ENCODE results near the gene MPLKIP.

GRCh38 chr7:40162516-40162915, 28.1 kb upstream of the MPLKIP start:
- TF ChIP-seq CTCF (IDR thresholded peaks at IDR 0.05) (no peak), POLR2A (IDR thresholded peaks at IDR 0.05) (no peak)

Data from testis (tissue), 2 donors.